HepG2 (cell line): ENCODE results near the gene SBSN. TPM values are rescaled to one million over a fixed set of nuclear protein-coding genes. Genes with fewer than 3 reads are reported as not detected.

Experiments used
- EP300 ChIP-seq, 3 experiments: sonication (generic) in 1 of 3; formaldehyde crosslinking in 1 of 3; IDR thresholded peaks; 2 replicates each; pipeline versions ENCODE4 v1.5.1 to v1.6.1; 2011 to 2020; ENCODE audit warnings: low read depth in 2 of 3, low read length in 2 of 3, borderline replicate concordance in 1 of 3, improper control_type of control experiment in 1 of 3, mild to moderate bottlenecking in 1 of 3, missing genetic modification reagents in 1 of 3, moderate library complexity in 1 of 3
- ZFP90 ChIP-seq: sonication (generic); formaldehyde crosslinking; IDR thresholded peaks from 2 replicates; pipeline ENCODE4 v1.8.0; 2022; ENCODE audit warnings: missing genetic modification reagents, mild to moderate bottlenecking, inconsistent platforms, borderline replicate concordance
- ZNF326 ChIP-seq: sonication (generic); formaldehyde crosslinking; IDR thresholded peaks from 2 replicates; pipeline ENCODE4 v1.4.0; 2020; ENCODE audit warnings: missing genetic modification reagents, borderline replicate concordance
- ZNF850 ChIP-seq: sonication (generic); formaldehyde crosslinking; conservative IDR thresholded peaks from 2 replicates; pipeline ENCODE4 v1.9.0; 2021; ENCODE audit warnings: mild to moderate bottlenecking, missing genetic modification reagents
- polyA plus RNA-seq, 8 experiments: library from polyadenylated mRNA; depleted of rRNA in 3 of 8; stranded (reverse) in 7 of 8; unstranded in 1 of 8; fragments of >200 nt; fragmentation: Illumina TruSeq in 4 of 8; extraction: Trizol in 4 of 8; gene quantifications; 2 replicates each; pipeline versions ENCODE4 v1.2.1 to v1.2.3, GENCODE V29; 2011 to 2016; ENCODE audit warnings: low read depth in 4 of 8, missing spikeins in 1 of 8, mixed read lengths in 1 of 8; ENCODE audit not compliant: insufficient read depth in 1 of 8
- total RNA-seq, 5 experiments: library from RNA; depleted of rRNA; stranded (reverse); fragments of >200 nt; fragmentation: Illumina TruSeq; extraction: Trizol; gene quantifications; 2 replicates each; pipeline ENCODE4 v1.2.3, GENCODE V29; 2016; ENCODE audit warnings: low read depth in 1 of 5
- TF ChIP-seq, protein P1 (sequence below): sonication (generic); formaldehyde crosslinking; IDR thresholded peaks from 2 replicates; pipeline ENCODE4 v1.5.1; 2020; ENCODE audit warnings: mild to moderate bottlenecking, missing genetic modification reagents, borderline replicate concordance

Gene SBSN
- total and polyA plus RNA-seq, 2 of the 13 experiments (the other 11 are each of a cell fraction or from before 2014, with no cell fraction given), result not detected

GRCh38 chr19:35557539-35558399 is 29.7 kb upstream of the SBSN start (continued):
- TF ChIP-seq, protein P1, sequence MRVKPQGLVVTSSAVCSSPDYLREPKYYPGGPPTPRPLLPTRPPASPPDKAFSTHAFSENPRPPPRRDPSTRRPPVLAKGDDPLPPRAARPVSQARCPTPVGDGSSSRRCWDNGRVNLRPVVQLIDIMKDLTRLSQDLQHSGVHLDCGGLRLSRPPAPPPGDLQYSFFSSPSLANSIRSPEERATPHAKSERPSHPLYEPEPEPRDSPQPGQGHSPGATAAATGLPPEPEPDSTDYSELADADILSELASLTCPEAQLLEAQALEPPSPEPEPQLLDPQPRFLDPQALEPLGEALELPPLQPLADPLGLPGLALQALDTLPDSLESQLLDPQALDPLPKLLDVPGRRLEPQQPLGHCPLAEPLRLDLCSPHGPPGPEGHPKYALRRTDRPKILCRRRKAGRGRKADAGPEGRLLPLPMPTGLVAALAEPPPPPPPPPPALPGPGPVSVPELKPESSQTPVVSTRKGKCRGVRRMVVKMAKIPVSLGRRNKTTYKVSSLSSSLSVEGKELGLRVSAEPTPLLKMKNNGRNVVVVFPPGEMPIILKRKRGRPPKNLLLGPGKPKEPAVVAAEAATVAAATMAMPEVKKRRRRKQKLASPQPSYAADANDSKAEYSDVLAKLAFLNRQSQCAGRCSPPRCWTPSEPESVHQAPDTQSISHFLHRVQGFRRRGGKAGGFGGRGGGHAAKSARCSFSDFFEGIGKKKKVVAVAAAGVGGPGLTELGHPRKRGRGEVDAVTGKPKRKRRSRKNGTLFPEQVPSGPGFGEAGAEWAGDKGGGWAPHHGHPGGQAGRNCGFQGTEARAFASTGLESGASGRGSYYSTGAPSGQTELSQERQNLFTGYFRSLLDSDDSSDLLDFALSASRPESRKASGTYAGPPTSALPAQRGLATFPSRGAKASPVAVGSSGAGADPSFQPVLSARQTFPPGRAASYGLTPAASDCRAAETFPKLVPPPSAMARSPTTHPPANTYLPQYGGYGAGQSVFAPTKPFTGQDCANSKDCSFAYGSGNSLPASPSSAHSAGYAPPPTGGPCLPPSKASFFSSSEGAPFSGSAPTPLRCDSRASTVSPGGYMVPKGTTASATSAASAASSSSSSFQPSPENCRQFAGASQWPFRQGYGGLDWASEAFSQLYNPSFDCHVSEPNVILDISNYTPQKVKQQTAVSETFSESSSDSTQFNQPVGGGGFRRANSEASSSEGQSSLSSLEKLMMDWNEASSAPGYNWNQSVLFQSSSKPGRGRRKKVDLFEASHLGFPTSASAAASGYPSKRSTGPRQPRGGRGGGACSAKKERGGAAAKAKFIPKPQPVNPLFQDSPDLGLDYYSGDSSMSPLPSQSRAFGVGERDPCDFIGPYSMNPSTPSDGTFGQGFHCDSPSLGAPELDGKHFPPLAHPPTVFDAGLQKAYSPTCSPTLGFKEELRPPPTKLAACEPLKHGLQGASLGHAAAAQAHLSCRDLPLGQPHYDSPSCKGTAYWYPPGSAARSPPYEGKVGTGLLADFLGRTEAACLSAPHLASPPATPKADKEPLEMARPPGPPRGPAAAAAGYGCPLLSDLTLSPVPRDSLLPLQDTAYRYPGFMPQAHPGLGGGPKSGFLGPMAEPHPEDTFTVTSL (CRISPR knock-in tag), result no peak
- TF ChIP-seq ZNF326 (CRISPR knock-in tag), result no peak
- TF ChIP-seq ZFP90, result 0 out of 2 replicates have a peak, but pooled peaks have one; percentile 28
- no peak for TF ChIP-seq EP300 (IDR thresholded peaks at IDR 0.05; ENCODE audit: low read depth in 2 of 2, low read length in 2 of 2)
- no peak for TF ChIP-seq EP300 (CRISPR knock-in tag; IDR thresholded peaks at IDR 0.05; ENCODE audit: borderline replicate concordance)
- no peak for TF ChIP-seq ZNF850
